HCT116 (cell line): ENCODE data around the gene CXXC1.

Experiments used
- CEBPB ChIP-seq: IDR thresholded peaks from 2 replicates; pipeline ENCODE4 v1.6.1; 2012; ENCODE audit warnings: low read depth
- CTCF ChIP-seq, 3 experiments: fragments of 200-600 bp in 1 of 3; sonication (generic) in 1 of 3; IDR thresholded peaks in 2 of 3; conservative IDR thresholded peaks in 1 of 3; 2 replicates each; pipeline ENCODE4 v1.5.1; 2012 to 2017; ENCODE audit warnings: low read depth in 2 of 3, low read length in 2 of 3, antibody characterized with exemption in 1 of 3, borderline replicate concordance in 1 of 3, control low read depth in 1 of 3, mild to moderate bottlenecking in 1 of 3, mixed read lengths in 1 of 3, mixed run types in 1 of 3, moderate library complexity in 1 of 3; ENCODE audit not compliant: insufficient read depth in 1 of 3
- EGR1 ChIP-seq: IDR thresholded peaks from 2 replicates; pipeline ENCODE4 v1.6.1; 2012; ENCODE audit warnings: low read depth
- ELF1 ChIP-seq: IDR thresholded peaks from 2 replicates; pipeline ENCODE4 v1.6.1; 2012; ENCODE audit warnings: low read depth, borderline replicate concordance
- EZH2 ChIP-seq: fragments of 200-600 bp; sonication (generic); IDR thresholded peaks from 2 replicates; pipeline ENCODE4 v1.6.1; 2017; ENCODE audit warnings: antibody characterized with exemption, mixed run types
- FOSL1 ChIP-seq: IDR thresholded peaks from 2 replicates; pipeline ENCODE4 v1.6.1; 2012; ENCODE audit warnings: low read depth
- JUND ChIP-seq: IDR thresholded peaks from 2 replicates; pipeline ENCODE4 v1.6.1; 2012
- POLR2A ChIP-seq: IDR thresholded peaks from 2 replicates; pipeline ENCODE4 v1.7.0; 2011; ENCODE audit warnings: borderline replicate concordance; ENCODE audit not compliant: insufficient read depth, insufficient read length; ENCODE audit errors: extremely low read depth
- POLR2AphosphoS5 ChIP-seq: IDR thresholded peaks from 2 replicates; pipeline ENCODE4 v1.6.1; 2011; ENCODE audit warnings: mild to moderate bottlenecking, low read depth, low read length, moderate library complexity
- REST ChIP-seq: IDR thresholded peaks from 2 replicates; pipeline ENCODE4 v1.6.1; 2012; ENCODE audit warnings: low read depth
- SIN3A ChIP-seq: IDR thresholded peaks from 2 replicates; pipeline ENCODE4 v1.6.1; 2012; ENCODE audit warnings: low read depth
- ZFX ChIP-seq: fragments of 450-650 bp; IDR thresholded peaks from 2 replicates; pipeline ENCODE4 v1.6.1; 2017
- ZNF274 ChIP-seq: fragments of 200-500 bp; sonication (Bioruptor generic); IDR thresholded peaks from 2 replicates; pipeline ENCODE4 v1.6.1; 2014; ENCODE audit warnings: mild to moderate bottlenecking, low read depth, low read length, inconsistent platforms

GRCh38 chr18:50247561-50247960 is 39.9 kb downstream of the CXXC1 start:
- TF ChIP-seq CTCF (IDR thresholded peaks at IDR 0.05 in 2 of 3, conservative IDR thresholded peaks at IDR 0.05 in 1 of 3; ENCODE audit: borderline replicate concordance in 1 of 3, insufficient read depth in 1 of 3, low read depth in 2 of 3, low read length in 2 of 3) (no peak), ZNF274 (no peak), REST (no peak), POLR2A (no peak), POLR2AphosphoS5 (no peak), JUND (no peak), SIN3A (no peak), EZH2 (no peak), CEBPB (no peak), FOSL1 (no peak), ELF1 (no peak), ZFX (no peak), EGR1 (no peak)
